Raji (cell line): ENCODE measurements around the gene C17orf100.

Experiments
- POLR2A ChIP-seq: IDR thresholded peaks from 2 replicates; pipeline ENCODE4 v1.6.1; 2011; ENCODE audit warnings: low read depth, low read length, control low read depth; ENCODE audit not compliant: insufficient read depth

C17orf100 gene

DNA sequence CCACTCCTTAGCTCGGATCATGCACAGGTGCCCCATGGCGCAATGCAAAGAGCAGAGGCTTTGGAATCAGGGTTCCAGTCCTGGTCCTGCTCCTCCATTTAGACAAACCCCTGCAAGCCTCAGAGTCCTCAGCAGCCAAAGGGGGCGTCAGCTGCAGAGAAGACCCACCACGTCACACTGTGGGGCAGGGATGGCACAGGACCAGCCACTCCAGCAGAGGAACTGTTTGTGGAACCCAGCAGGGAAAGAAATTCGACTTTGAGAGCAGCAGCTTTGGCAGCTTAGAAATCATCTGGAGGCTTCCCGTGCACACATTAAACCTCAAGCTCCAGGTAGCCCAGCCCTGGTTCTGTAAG lies 25.2 kb downstream of the C17orf100 start:
- no peak for TF ChIP-seq POLR2A

- no peak for TF ChIP-seq POLR2A
These were observed 25.7 kb downstream of the C17orf100 start for GRCh38 chr17:6677158-6677831.

- TF ChIP-seq POLR2A = no peak
These were observed 26.4 kb downstream of the C17orf100 start for GRCh38 chr17:6677946-6678345.

GRCh38 chr17:6679241-6679640 lies 27.7 kb downstream of the C17orf100 start:
- no peak for TF ChIP-seq POLR2A

GRCh38 chr17:6681176-6681575 lies 29.6 kb downstream of the C17orf100 start:
- TF ChIP-seq POLR2A = no peak

DNA sequence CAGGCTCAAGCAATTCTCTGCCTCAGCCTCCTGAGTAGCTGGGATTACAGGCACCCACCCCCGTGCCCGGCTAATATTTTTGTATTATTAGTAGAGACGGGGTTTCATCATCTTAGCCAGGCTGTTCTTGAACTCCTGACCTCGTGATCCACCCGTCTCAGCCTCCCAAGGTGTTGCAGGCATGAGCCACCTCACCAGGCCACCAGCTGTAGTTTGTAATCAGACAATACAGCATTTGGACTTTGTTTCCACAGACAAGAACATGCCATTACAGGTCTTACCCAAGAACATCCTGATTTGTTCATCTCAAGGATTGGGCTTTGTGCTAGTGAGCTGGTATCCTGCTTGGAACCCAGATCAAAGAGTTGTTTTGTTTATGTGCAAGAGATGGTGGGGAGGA lies 30.1 kb downstream of the C17orf100 start:
- no peak for TF ChIP-seq POLR2A

DNA sequence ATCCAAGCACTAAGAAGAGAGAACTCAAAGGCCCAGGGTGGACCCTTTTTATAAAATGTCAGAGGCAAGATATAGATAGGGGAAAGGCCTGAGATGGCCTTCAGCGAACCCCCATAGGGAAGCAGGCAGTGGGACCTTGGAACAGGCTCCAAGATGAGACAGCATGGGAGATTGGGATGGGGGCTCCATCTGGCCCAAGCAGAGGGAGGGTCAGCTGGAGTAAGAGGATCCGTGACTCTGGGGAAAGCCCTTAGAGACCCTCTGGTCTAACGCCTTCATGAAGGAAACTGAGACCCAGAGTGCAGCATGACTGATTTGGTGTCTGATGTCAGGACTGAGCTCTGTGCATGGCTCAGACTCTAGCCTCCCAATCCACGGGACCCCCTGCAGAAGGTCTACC lies 30.8 kb downstream of the C17orf100 start:
- no peak for TF ChIP-seq POLR2A

GRCh38 chr17:6683081-6683684 lies 31.6 kb downstream of the C17orf100 start:
- TF ChIP-seq POLR2A = no peak

GRCh38 chr17:6683730-6684459 lies 32.3 kb downstream of the C17orf100 start:
- TF ChIP-seq POLR2A = no peak

GRCh38 chr17:6684460-6684783 lies 32.9 kb downstream of the C17orf100 start:
- TF ChIP-seq POLR2A = no peak

- no peak for TF ChIP-seq POLR2A
These were observed 33.6 kb downstream of the C17orf100 start for GRCh38 chr17:6684881-6685767.

DNA sequence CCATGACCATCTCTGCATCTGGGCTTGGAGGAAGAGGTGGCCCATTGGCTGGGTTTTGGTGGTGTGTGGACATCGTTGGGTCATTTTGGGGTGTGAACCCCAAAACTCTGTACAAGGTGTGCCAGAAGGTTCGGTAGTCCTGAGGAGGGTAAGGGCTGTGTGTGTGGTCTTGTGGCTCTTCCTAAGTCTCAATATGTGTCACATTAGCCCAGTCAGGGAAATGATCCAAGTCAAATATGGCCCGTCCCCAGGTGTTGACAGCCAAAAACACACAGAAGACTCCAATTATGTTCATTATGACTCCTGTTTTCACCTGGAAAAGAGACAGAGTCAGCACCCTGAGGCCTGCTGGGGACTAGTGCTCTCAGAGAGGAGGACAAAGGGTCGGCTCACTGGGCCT lies 34.5 kb downstream of the C17orf100 start:
- no peak for TF ChIP-seq POLR2A

- no peak for TF ChIP-seq POLR2A
These were observed 37.4 kb downstream of the C17orf100 start for GRCh38 chr17:6688944-6689343.

- TF ChIP-seq POLR2A = no peak
These were observed 39.1 kb downstream of the C17orf100 start for GRCh38 chr17:6690641-6691040.

DNA sequence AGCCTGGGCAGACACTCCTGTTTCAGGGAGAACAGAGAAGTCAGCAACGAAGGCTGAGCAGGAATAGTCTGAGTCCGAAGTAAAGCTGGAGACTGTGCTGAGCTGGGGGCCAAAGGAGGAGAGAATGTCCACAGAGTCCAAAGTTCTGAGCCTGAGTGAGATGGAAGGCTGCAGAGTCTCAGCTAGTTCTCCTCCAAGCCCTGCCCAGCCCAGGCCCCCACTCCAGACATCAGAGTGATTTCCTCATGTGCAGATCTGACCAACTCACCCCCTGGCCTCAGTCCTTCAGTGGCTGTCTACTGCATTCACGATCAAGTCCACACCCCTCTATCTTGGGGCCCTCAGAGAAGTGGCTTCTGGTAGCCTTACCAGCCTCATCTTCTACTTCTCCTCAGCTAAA lies 40.0 kb downstream of the C17orf100 start:
- no peak for TF ChIP-seq POLR2A

- no peak for TF ChIP-seq POLR2A
These were observed 43.5 kb downstream of the C17orf100 start for GRCh38 chr17:6695051-6695450.

- TF ChIP-seq POLR2A = no peak
These were observed 44.0 kb downstream of the C17orf100 start for GRCh38 chr17:6695565-6695964.
